T-helper 1 cell treated with Interleukin-12 subunit alpha and Interleukin-12 subunit beta and Interleukin-4 antibody, amounts not matched to agents 30 ng/mL and 1 ng/mL, for 36 hours (primary cell): ENCODE data around the gene ROBO2. TPM values are rescaled to one million over a fixed set of nuclear protein-coding genes. Genes with fewer than 3 reads are reported as not detected.

Experiments
- intact Hi-C: fragments of 100-400 bp; cut with micrococcal nuclease; formaldehyde crosslinking; loops from one replicate; pipeline ENCODE4 v1.15.1; 2024
- total RNA-seq: library from RNA; stranded (reverse); gene quantifications from 2 replicates; pipeline ENCODE4 v1.2.3, GENCODE V29; 2022

The ROBO2 gene
- total RNA-seq = not detected in 2 replicates

GRCh38 chr3:77039606-77040171, at the start of gene ROBO2:
Gene ROBO2, plus strand, starts transcription at chr3:77040099. Its CDS starts 687 bp downstream, at chr3:77040786.
- intact Hi-C loops = no loop called here

GRCh38 chr3:76990606-76991005, 49.3 kb upstream of the ROBO2 start:
- intact Hi-C loops = no loop called here

GRCh38 chr3:76991165-76991564, 48.7 kb upstream of the ROBO2 start:
- intact Hi-C loops = no loop called here

GRCh38 chr3:76997733-76998132, 42.2 kb upstream of the ROBO2 start:
- intact Hi-C loops = no loop called here

- intact Hi-C loops = no loop called here
Observed at GRCh38 chr3:76998555-76998954, 41.3 kb upstream of the ROBO2 start.

- intact Hi-C loops = no loop called here
Observed at GRCh38 chr3:77001062-77001701, 38.7 kb upstream of the ROBO2 start.

- intact Hi-C loops = no loop called here
Observed at GRCh38 chr3:77014226-77014625, 25.7 kb upstream of the ROBO2 start.

- intact Hi-C loops = no loop called here
Observed at GRCh38 chr3:77025471-77025870, 14.4 kb upstream of the ROBO2 start.

- intact Hi-C loops = no loop called here
Observed at GRCh38 chr3:77026904-77027634, 12.8 kb upstream of the ROBO2 start.

GRCh38 chr3:77028005-77028404, 11.9 kb upstream of the ROBO2 start:
- intact Hi-C loops = no loop called here

- intact Hi-C loops = loop anchor here (1.0 kb wide), 1 partner anchor 217 kb away; no protein-coding TSS in a partner anchor
Observed at GRCh38 chr3:77038468-77038929, 1.4 kb upstream of the ROBO2 start.

- intact Hi-C loops = loop anchor here (1.0 kb wide), 1 partner anchor 216 kb away; no protein-coding TSS in a partner anchor
Observed at GRCh38 chr3:77038930-77039605, 831 bp upstream of the ROBO2 start.

- intact Hi-C loops = no loop called here
Observed at GRCh38 chr3:77040216-77040615, 317 bp downstream of the ROBO2 start.

GRCh38 chr3:77040926-77041722, 1.2 kb downstream of the ROBO2 start:
- intact Hi-C loops = no loop called here

- intact Hi-C loops = no loop called here
Observed at GRCh38 chr3:77041811-77042210, 1.9 kb downstream of the ROBO2 start.

GRCh38 chr3:77042343-77042742, 2.4 kb downstream of the ROBO2 start:
- intact Hi-C loops = no loop called here

GRCh38 chr3:77042882-77043281, 3.0 kb downstream of the ROBO2 start:
- intact Hi-C loops = no loop called here

GRCh38 chr3:77045686-77046085, 5.8 kb downstream of the ROBO2 start:
- intact Hi-C loops = no loop called here

- intact Hi-C loops = no loop called here
Observed at GRCh38 chr3:77048186-77048585, 8.3 kb downstream of the ROBO2 start.

- intact Hi-C loops = no loop called here
Observed at GRCh38 chr3:77051591-77051990, 11.7 kb downstream of the ROBO2 start.

- intact Hi-C loops = no loop called here
Observed at GRCh38 chr3:77052051-77052501, 12.2 kb downstream of the ROBO2 start.
